HL-60 (cell line): ENCODE measurements around the gene LNPEP.
A peak's percentile ranks its signal among the peaks of the same experiment; 100 is the strongest.

ENCODE experiments used
- DNase-seq, 2 experiments: peaks; one replicate each; pipeline ENCODE4 v3.0.0-alpha.2; 2010 to 2020; ENCODE audit warnings: low read depth in 1 of 2, low spot score in 1 of 2
- H3K27ac ChIP-seq: fragments of 250-450 bp; sonication (Bioruptor Pico); replicated peaks from 2 replicates; pipeline ENCODE4 v1.5.1; 2020; ENCODE audit warnings: mild to moderate bottlenecking, moderate library complexity
- H3K27me3 ChIP-seq: fragments of 250-450 bp; sonication (Bioruptor Pico); 2 replicates; pipeline ENCODE4 v1.5.1; 2021; ENCODE audit warnings: mild to moderate bottlenecking, moderate library complexity; ENCODE audit not compliant: insufficient read depth, poor library complexity, severe bottlenecking
- H3K4me3 ChIP-seq: replicated peaks from 2 replicates; pipeline ENCODE4 v1.5.1; 2011; ENCODE audit warnings: mild to moderate bottlenecking, control low read depth, low read length; ENCODE audit not compliant: insufficient read depth
- GABPA ChIP-seq: IDR thresholded peaks from 2 replicates; pipeline ENCODE4 v1.6.1; 2012; ENCODE audit warnings: low read depth
- POLR2AphosphoS5 ChIP-seq: IDR thresholded peaks from 2 replicates; pipeline ENCODE4 v1.6.1; 2012; ENCODE audit warnings: low read depth
- SPI1 ChIP-seq: IDR thresholded peaks from 2 replicates; pipeline ENCODE4 v1.6.1; 2012; ENCODE audit warnings: low read depth, mild to moderate bottlenecking, borderline replicate concordance
- TF ChIP-seq, protein P1 (sequence below): IDR thresholded peaks from 2 replicates; pipeline ENCODE4 v1.6.1; 2012; ENCODE audit warnings: low read depth; ENCODE audit not compliant: insufficient replicate concordance
- TF ChIP-seq, protein P2 (sequence below): IDR thresholded peaks from one replicate; pipeline ENCODE4 v1.5.1; 2011; ENCODE audit warnings: low read length, control low read depth, inconsistent platforms; ENCODE audit not compliant: insufficient read depth

LNPEP gene

DNA sequence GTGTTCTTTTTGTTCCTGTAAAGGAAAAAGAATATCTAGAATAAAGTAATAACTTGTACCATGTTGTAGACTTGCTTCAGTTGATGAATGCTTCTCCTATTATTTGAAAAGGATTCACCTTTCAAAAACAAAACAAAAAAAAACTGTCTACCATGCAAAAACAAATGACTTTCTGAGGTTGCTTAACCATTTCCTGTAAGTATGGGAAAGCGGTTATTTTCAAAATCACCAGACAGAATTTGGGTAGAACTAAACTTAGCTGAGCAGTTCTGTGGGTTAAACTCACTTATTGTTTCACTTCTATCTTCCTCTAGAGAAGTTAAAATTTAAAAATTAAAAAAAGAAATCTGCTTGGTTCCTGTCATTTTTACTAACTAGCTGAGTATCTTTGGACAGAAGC is 25.2 kb downstream of the LNPEP start:
- no peak for DNase-seq
- H3K4me3 ChIP-seq, result no peak overlapping the region
- peak overlapping the region; percentile 65 for H3K27ac ChIP-seq
- TF ChIP-seq, protein P1, sequence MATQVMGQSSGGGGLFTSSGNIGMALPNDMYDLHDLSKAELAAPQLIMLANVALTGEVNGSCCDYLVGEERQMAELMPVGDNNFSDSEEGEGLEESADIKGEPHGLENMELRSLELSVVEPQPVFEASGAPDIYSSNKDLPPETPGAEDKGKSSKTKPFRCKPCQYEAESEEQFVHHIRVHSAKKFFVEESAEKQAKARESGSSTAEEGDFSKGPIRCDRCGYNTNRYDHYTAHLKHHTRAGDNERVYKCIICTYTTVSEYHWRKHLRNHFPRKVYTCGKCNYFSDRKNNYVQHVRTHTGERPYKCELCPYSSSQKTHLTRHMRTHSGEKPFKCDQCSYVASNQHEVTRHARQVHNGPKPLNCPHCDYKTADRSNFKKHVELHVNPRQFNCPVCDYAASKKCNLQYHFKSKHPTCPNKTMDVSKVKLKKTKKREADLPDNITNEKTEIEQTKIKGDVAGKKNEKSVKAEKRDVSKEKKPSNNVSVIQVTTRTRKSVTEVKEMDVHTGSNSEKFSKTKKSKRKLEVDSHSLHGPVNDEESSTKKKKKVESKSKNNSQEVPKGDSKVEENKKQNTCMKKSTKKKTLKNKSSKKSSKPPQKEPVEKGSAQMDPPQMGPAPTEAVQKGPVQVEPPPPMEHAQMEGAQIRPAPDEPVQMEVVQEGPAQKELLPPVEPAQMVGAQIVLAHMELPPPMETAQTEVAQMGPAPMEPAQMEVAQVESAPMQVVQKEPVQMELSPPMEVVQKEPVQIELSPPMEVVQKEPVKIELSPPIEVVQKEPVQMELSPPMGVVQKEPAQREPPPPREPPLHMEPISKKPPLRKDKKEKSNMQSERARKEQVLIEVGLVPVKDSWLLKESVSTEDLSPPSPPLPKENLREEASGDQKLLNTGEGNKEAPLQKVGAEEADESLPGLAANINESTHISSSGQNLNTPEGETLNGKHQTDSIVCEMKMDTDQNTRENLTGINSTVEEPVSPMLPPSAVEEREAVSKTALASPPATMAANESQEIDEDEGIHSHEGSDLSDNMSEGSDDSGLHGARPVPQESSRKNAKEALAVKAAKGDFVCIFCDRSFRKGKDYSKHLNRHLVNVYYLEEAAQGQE, result no peak
- TF ChIP-seq, protein P2, sequence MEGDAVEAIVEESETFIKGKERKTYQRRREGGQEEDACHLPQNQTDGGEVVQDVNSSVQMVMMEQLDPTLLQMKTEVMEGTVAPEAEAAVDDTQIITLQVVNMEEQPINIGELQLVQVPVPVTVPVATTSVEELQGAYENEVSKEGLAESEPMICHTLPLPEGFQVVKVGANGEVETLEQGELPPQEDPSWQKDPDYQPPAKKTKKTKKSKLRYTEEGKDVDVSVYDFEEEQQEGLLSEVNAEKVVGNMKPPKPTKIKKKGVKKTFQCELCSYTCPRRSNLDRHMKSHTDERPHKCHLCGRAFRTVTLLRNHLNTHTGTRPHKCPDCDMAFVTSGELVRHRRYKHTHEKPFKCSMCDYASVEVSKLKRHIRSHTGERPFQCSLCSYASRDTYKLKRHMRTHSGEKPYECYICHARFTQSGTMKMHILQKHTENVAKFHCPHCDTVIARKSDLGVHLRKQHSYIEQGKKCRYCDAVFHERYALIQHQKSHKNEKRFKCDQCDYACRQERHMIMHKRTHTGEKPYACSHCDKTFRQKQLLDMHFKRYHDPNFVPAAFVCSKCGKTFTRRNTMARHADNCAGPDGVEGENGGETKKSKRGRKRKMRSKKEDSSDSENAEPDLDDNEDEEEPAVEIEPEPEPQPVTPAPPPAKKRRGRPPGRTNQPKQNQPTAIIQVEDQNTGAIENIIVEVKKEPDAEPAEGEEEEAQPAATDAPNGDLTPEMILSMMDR, result no peak
- TF ChIP-seq POLR2AphosphoS5, result no peak
- no peak for TF ChIP-seq SPI1
- TF ChIP-seq GABPA, result no peak
- H3K27me3 ChIP-seq, result no peaks in the 10 kb centered on the region

DNA sequence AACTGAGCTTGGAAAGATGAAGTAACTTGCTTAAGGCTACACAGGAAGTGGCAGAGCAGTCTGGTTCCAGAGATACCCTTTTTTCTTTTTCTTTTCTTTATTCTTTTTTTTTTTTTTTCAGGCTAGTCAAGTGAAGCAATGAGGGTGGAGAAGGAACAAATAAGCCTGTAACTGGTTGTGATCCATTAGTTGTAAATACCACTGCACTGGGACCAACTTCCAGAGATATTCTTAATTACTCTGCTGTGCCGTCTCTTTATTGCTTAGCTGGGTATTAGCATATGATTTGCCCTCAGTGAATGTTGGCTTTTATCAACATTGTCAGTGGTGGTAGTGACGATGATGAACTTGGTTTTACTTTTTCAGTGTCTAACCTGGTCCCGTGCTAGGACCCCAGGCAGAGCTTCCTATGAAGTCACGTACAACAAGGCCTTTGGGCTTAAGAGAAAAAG is 26.7 kb downstream of the LNPEP start:
- TF ChIP-seq SPI1, result no peak
- no peak for TF ChIP-seq POLR2AphosphoS5
- TF ChIP-seq GABPA, result no peak
- TF ChIP-seq, protein P1, result no peak
- TF ChIP-seq, protein P2, result no peak
- Histone ChIP-seq H3K4me3 (no peak overlapping the region), H3K27ac (peak overlapping the region; percentile 65), H3K27me3 (no peaks in the 10 kb centered on the region)
- DNase-seq, result no peak

DNA sequence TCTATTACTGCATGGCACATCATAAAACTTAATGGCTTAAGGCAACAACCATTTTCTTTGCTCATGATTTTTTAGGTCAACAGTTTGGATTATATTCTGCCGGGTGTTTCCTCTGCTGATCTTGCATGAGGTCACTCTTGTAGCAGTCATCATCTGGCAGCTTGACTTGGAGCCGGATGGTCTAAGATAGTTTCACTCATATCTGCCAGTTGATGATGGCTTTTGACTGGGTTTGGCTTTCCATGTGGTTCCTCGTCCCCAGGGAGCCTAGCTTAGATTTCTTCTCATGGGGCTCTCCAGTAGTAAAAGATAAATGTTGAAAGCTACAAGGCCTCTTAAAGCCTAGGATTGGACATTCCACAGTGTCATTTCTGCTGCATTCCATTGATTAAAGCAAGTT is 27.4 kb downstream of the LNPEP start:
- no peaks in the 10 kb centered on the region for H3K27me3 ChIP-seq
- H3K27ac ChIP-seq, result no peak overlapping the region
- no peak for DNase-seq
- no peak for TF ChIP-seq POLR2AphosphoS5
- no peak for TF ChIP-seq SPI1
- TF ChIP-seq, protein P2, result no peak
- no peak for TF ChIP-seq GABPA
- TF ChIP-seq, protein P1, result no peak
- H3K4me3 ChIP-seq, result no peak overlapping the region
